Measurements from ENCODE around the gene RASA3.

The RASA3 gene

GRCh38 chr13:114122591-114123211 lies 9.7 kb downstream of the RASA3 start:
- H3K9ac ChIP-seq (ENCODE audit: low read depth, low read length, poor library complexity, severe bottlenecking), result no peak overlapping the region

GRCh38 chr13:114122127-114122511 lies 10.3 kb downstream of the RASA3 start:
- Histone ChIP-seq H3K4me2 (ENCODE audit: low read depth, low read length, poor library complexity, severe bottlenecking) (no peak overlapping the region), H3K36me3 (ENCODE audit: insufficient read depth, low read length) (no peaks in the 10 kb centered on the region), H3K9me3 (ENCODE audit: insufficient read depth, low read depth, low read length) (no peaks in the 10 kb centered on the region), H3K9me2 (replicated peaks; ENCODE audit: low read depth, low read length) (no peaks in the 10 kb centered on the region), H3K27me3 (ENCODE audit: insufficient read depth, low read length, poor library complexity, severe bottlenecking) (no peaks in the 10 kb centered on the region), H4K20me1 (ENCODE audit: insufficient read depth, low read length, poor library complexity, severe bottlenecking) (peaks cover 17% of the 10 kb centered on the region), H3F3A (ENCODE audit: low read depth) (peaks cover 8% of the 10 kb centered on the region; the same call in 1 of the 2 replicates), H3K9ac (ENCODE audit: low read depth, low read length, poor library complexity, severe bottlenecking) (no peak overlapping the region), H2AFZ (ENCODE audit: low read length) (no peak overlapping the region), H3K4me3 (ENCODE audit: low read length, poor library complexity, severe bottlenecking) (no peak overlapping the region), H3K79me2 (ENCODE audit: insufficient read depth, low read length) (peaks cover 87% of the 10 kb centered on the region), H3K4me1 (ENCODE audit: insufficient read depth, low read length, poor library complexity, severe bottlenecking) (peaks cover 52% of the 10 kb centered on the region)
- TF ChIP-seq EZH2phosphoT487 (IDR thresholded peaks at IDR 0.05; ENCODE audit: borderline replicate concordance) (no peak), CTCF (conservative IDR thresholded peaks at IDR 0.05; ENCODE audit: low read length) (no peak)

More at GRCh38 chr13:114122591-114123211, 9.7 kb downstream of the RASA3 start:
- H3K4me3 ChIP-seq (ENCODE audit: low read length, poor library complexity, severe bottlenecking), result no peak overlapping the region
- H3K4me1 ChIP-seq (ENCODE audit: insufficient read depth, low read length, poor library complexity, severe bottlenecking), result peaks cover 58% of the 10 kb centered on the region
- H3F3A ChIP-seq (ENCODE audit: low read depth), result peaks cover 8% of the 10 kb centered on the region; the same call in 1 of the 2 replicates
- H3K79me2 ChIP-seq (ENCODE audit: insufficient read depth, low read length), result peaks cover 87% of the 10 kb centered on the region
- no peaks in the 10 kb centered on the region for H3K9me2 ChIP-seq (replicated peaks; ENCODE audit: low read depth, low read length)
- H3K9me3 ChIP-seq (ENCODE audit: insufficient read depth, low read depth, low read length), result no peaks in the 10 kb centered on the region
- no peaks in the 10 kb centered on the region for H3K36me3 ChIP-seq (ENCODE audit: insufficient read depth, low read length)
- peaks cover 21% of the 10 kb centered on the region for H4K20me1 ChIP-seq (ENCODE audit: insufficient read depth, low read length, poor library complexity, severe bottlenecking)
- H2AFZ ChIP-seq (ENCODE audit: low read length), result no peak overlapping the region
- no peak for TF ChIP-seq EZH2phosphoT487 (IDR thresholded peaks at IDR 0.05; ENCODE audit: borderline replicate concordance)
- H3K27me3 ChIP-seq (ENCODE audit: insufficient read depth, low read length, poor library complexity, severe bottlenecking), result no peaks in the 10 kb centered on the region
- H3K4me2 ChIP-seq (ENCODE audit: low read depth, low read length, poor library complexity, severe bottlenecking), result peak overlapping the region; percentile 3

GRCh38 chr13:114121496-114122126 lies 10.8 kb downstream of the RASA3 start:
- H3F3A ChIP-seq (ENCODE audit: low read depth), result peaks cover 8% of the 10 kb centered on the region; the same call in 1 of the 2 replicates
- no peaks in the 10 kb centered on the region for H3K36me3 ChIP-seq (ENCODE audit: insufficient read depth, low read length)
- H2AFZ ChIP-seq (ENCODE audit: low read length), result no peak overlapping the region
- no peak overlapping the region for H3K4me2 ChIP-seq (ENCODE audit: low read depth, low read length, poor library complexity, severe bottlenecking)
- H3K9ac ChIP-seq (ENCODE audit: low read depth, low read length, poor library complexity, severe bottlenecking), result no peak overlapping the region
- peaks cover 47% of the 10 kb centered on the region for H3K4me1 ChIP-seq (ENCODE audit: insufficient read depth, low read length, poor library complexity, severe bottlenecking)
- H3K27me3 ChIP-seq (ENCODE audit: insufficient read depth, low read length, poor library complexity, severe bottlenecking), result no peaks in the 10 kb centered on the region
- H4K20me1 ChIP-seq (ENCODE audit: insufficient read depth, low read length, poor library complexity, severe bottlenecking), result peaks cover 14% of the 10 kb centered on the region
- no peaks in the 10 kb centered on the region for H3K9me3 ChIP-seq (ENCODE audit: insufficient read depth, low read depth, low read length)
- no peak overlapping the region for H3K4me3 ChIP-seq (ENCODE audit: low read length, poor library complexity, severe bottlenecking)
- H3K9me2 ChIP-seq (replicated peaks; ENCODE audit: low read depth, low read length), result no peaks in the 10 kb centered on the region
- peaks cover 86% of the 10 kb centered on the region for H3K79me2 ChIP-seq (ENCODE audit: insufficient read depth, low read length)
- TF ChIP-seq EZH2phosphoT487 (IDR thresholded peaks at IDR 0.05; ENCODE audit: borderline replicate concordance) (no peak), CTCF (conservative IDR thresholded peaks at IDR 0.05; ENCODE audit: low read length) (no peak)
